SU-DHL-6 (cell line): ENCODE results near the gene CCR2.

ENCODE experiments used
- H2AFZ ChIP-seq: fragments of 200-600 bp; sonication (generic); 2 replicates; pipeline ENCODE4 v1.6.1; 2014; ENCODE audit warnings: low read depth, mild to moderate bottlenecking, moderate library complexity, mixed read lengths, antibody characterized with exemption, low read length; ENCODE audit not compliant: severe bottlenecking
- H3F3A ChIP-seq: fragments of 200-600 bp; shearing (Covaris generic); 2 replicates; pipeline ENCODE4 v1.6.0; 2016; ENCODE audit warnings: antibody characterized with exemption, mild to moderate bottlenecking; ENCODE audit not compliant: insufficient read depth
- H3K27ac ChIP-seq: fragments of 200-600 bp; sonication (generic); 2 replicates; pipeline ENCODE4 v1.5.1; 2016; ENCODE audit warnings: low read depth, mild to moderate bottlenecking, low read length, moderate library complexity, mixed read lengths
- H3K27me3 ChIP-seq: fragments of 200-600 bp; sonication (generic), shearing (Covaris generic); 2 replicates; pipeline ENCODE4 v1.6.0; 2014; ENCODE audit warnings: mild to moderate bottlenecking, low read length
- H3K36me3 ChIP-seq: fragments of 200-600 bp; sonication (generic); 2 replicates; pipeline ENCODE4 v1.6.1; 2014; ENCODE audit warnings: mild to moderate bottlenecking, low read length, mixed read lengths
- H3K4me2 ChIP-seq: fragments of 300-600, 200-600 bp; shearing (Covaris generic), sonication (generic); 2 replicates; pipeline ENCODE4 v1.6.0; 2014; ENCODE audit warnings: low read length, low read depth, mild to moderate bottlenecking; ENCODE audit not compliant: poor library complexity, severe bottlenecking
- H3K4me3 ChIP-seq: fragments of 200-600 bp; sonication (generic); 2 replicates; pipeline ENCODE4 v1.5.1; 2014; ENCODE audit warnings: antibody characterized with exemption, low read length, mild to moderate bottlenecking, mixed read lengths; ENCODE audit not compliant: insufficient read depth, poor library complexity, severe bottlenecking
- H3K79me2 ChIP-seq: fragments of 200-600 bp; sonication (generic); 2 replicates; pipeline ENCODE4 v1.6.1; 2014; ENCODE audit warnings: mild to moderate bottlenecking, low read length, moderate library complexity; ENCODE audit not compliant: insufficient read depth
- H3K9ac ChIP-seq: fragments of 200-600 bp; sonication (generic); 2 replicates; pipeline ENCODE4 v1.7.0; 2014; ENCODE audit warnings: mild to moderate bottlenecking, low read length
- H3K9me2 ChIP-seq: fragments of 200-600 bp; sonication (generic); replicated peaks from 2 replicates; pipeline ENCODE4 v1.6.1; 2014; ENCODE audit warnings: low read length; ENCODE audit not compliant: insufficient read depth
- H3K9me3 ChIP-seq: fragments of 200-600 bp; sonication (generic); 2 replicates; pipeline ENCODE4 v1.6.1; 2014; ENCODE audit warnings: low read length, mixed read lengths; ENCODE audit not compliant: insufficient read depth
- H4K20me1 ChIP-seq: fragments of 200-600 bp; sonication (generic); 2 replicates; pipeline ENCODE4 v1.6.1; 2014; ENCODE audit warnings: low read depth, mild to moderate bottlenecking, antibody characterized with exemption, low read length, moderate library complexity, mixed read lengths
- CTCF ChIP-seq: fragments of 200-600 bp; sonication (generic); IDR thresholded peaks from one replicate; pipeline ENCODE4 v1.5.1; 2017; ENCODE audit warnings: antibody characterized with exemption, mild to moderate bottlenecking, low read length, moderate library complexity; ENCODE audit not compliant: insufficient read depth, poor library complexity, severe bottlenecking
- EZH2phosphoT487 ChIP-seq: fragments of 200-600 bp; sonication (generic), shearing (Covaris generic); conservative IDR thresholded peaks from 2 replicates; pipeline ENCODE4 v1.6.1; 2018; ENCODE audit warnings: mild to moderate bottlenecking, antibody characterized with exemption, low read length, moderate library complexity, mixed read lengths

CCR2 gene

DNA sequence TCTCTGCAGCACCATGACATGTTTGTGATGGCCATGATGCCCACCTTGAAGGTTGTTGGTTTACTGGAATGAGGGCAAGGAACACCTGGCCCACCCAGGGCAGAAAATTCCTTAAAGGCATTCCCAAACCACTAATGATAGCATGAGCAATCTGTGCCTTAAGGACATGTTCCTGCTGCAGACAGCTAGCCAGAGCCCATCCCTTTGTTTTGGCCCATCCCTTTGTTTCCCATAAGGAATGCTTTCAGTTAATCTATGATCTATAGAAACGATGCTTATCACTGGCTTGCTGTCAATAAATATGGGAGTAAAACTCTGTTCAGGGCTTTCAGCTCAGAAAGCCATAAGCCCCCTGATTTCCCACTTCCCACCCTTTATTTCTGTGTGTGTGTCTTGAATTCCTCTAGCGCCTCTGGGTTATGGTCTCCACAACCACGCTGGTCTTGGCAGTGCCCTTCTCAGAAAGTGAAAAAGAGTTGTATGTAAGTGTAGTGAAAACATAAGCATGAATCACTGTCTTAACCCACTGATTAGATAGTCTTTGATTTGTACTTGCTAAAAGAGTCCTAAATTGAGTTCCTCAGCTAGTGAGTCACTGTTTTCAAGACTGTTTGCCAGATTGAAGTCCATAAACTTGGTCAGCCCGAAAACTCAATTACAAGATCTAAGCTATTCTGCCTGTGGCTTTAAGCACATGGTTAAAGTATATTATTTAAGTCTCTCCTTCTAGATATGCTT, 19.0 kb upstream of the CCR2 start:
- no peaks in the 10 kb centered on the region for H3K27me3 ChIP-seq
- H3K9me2 ChIP-seq = no peaks in the 10 kb centered on the region
- H3K4me2 ChIP-seq = no peak overlapping the region
- H3F3A ChIP-seq = no peaks in the 10 kb centered on the region
- no peak overlapping the region for H3K4me3 ChIP-seq
- no peaks in the 10 kb centered on the region for H4K20me1 ChIP-seq
- no peak overlapping the region for H2AFZ ChIP-seq
- H3K9ac ChIP-seq = no peak overlapping the region
- H3K79me2 ChIP-seq = no peaks in the 10 kb centered on the region
- no peaks in the 10 kb centered on the region for H3K36me3 ChIP-seq
- H3K9me3 ChIP-seq = peaks cover 17% of the 10 kb centered on the region; the same call in 1 of the 2 replicates
- TF ChIP-seq CTCF = no peak
- no peak for TF ChIP-seq EZH2phosphoT487
- no peak overlapping the region for H3K27ac ChIP-seq

GRCh38 chr3:46335541-46335940, 18.4 kb upstream of the CCR2 start:
- Histone ChIP-seq H3K9ac (no peak overlapping the region), H3F3A (no peaks in the 10 kb centered on the region), H3K27ac (no peak overlapping the region), H3K27me3 (no peaks in the 10 kb centered on the region), H2AFZ (no peak overlapping the region), H3K79me2 (no peaks in the 10 kb centered on the region), H3K9me2 (no peaks in the 10 kb centered on the region), H4K20me1 (no peaks in the 10 kb centered on the region), H3K4me2 (no peak overlapping the region), H3K9me3 (peaks cover 17% of the 10 kb centered on the region; the same call in 1 of the 2 replicates), H3K36me3 (no peaks in the 10 kb centered on the region), H3K4me3 (no peak overlapping the region)
- no peak for TF ChIP-seq EZH2phosphoT487
- no peak for TF ChIP-seq CTCF

DNA sequence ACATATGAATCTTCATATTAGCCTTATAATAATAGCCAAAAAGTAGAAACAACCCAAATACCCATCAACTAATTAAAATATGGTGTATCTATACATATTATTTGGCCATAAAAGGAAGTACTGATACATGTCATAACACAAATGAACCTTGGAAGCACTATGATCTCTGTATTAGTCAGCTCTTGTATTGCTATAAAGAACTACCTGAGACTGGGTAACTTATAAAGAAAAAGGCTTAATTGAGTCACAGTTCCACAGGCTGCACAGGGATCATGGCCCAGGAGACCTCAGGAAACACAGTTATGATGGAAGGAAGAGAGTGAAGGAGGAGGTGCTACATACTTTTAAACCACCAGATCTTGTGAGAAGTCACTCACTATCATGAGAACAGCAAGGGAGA, 16.0 kb upstream of the CCR2 start:
- Histone ChIP-seq H3K9ac (no peak overlapping the region), H3K4me3 (no peak overlapping the region), H4K20me1 (no peaks in the 10 kb centered on the region), H3K9me3 (peaks cover 17% of the 10 kb centered on the region; the same call in 1 of the 2 replicates), H3K27ac (no peak overlapping the region), H3K4me2 (no peak overlapping the region), H3K79me2 (no peaks in the 10 kb centered on the region), H2AFZ (no peak overlapping the region), H3K36me3 (no peaks in the 10 kb centered on the region), H3F3A (no peaks in the 10 kb centered on the region), H3K9me2 (no peaks in the 10 kb centered on the region), H3K27me3 (no peaks in the 10 kb centered on the region)
- TF ChIP-seq CTCF = no peak
- TF ChIP-seq EZH2phosphoT487 = no peak
